BJ (cell line): Measurements from ENCODE around the gene MKX. TPM values are rescaled to one million over a fixed set of nuclear protein-coding genes. Genes with fewer than 3 reads are reported as not detected.

Source experiments
- CTCF ChIA-PET: fragments of 350-600 bp; formaldehyde crosslinking; extraction: SDS; loops from one replicate; lab custom pipeline; 2021; ENCODE audit warnings: antibody characterized with exemption, inconsistent platforms; lab: Yijun Ruan, JAX
- POLR2A ChIA-PET: fragments of 300-600 bp; sonication (Branson Sonifier 250); formaldehyde crosslinking; extraction: SDS; loops from one replicate; lab custom pipeline; 2021; ENCODE audit warnings: antibody characterized with exemption; lab: Charles Lee
- DNase-seq: peaks from one replicate; pipeline ENCODE4 v3.0.0-alpha.2; 2011; ENCODE audit warnings: low read depth
- H3K27me3 ChIP-seq: 2 replicates; pipeline ENCODE4 v1.6.0; 2011; ENCODE audit warnings: low read length; ENCODE audit not compliant: control insufficient read depth, insufficient read depth
- H3K36me3 ChIP-seq: 2 replicates; pipeline ENCODE4 v1.5.1; 2011; ENCODE audit warnings: low read length; ENCODE audit not compliant: control insufficient read depth, insufficient read depth
- H3K4me3 ChIP-seq: 2 replicates; pipeline ENCODE4 v1.5.1; 2011; ENCODE audit warnings: low read depth, mild to moderate bottlenecking, control low read depth, low read length
- polyA plus RNA-seq: library from polyadenylated mRNA; depleted of rRNA; stranded (reverse); fragments of >200 nt; gene quantifications from 2 replicates; pipeline ENCODE4 v1.2.3, GENCODE V29; 2011
- TF ChIP-seq, protein P1 (sequence below): IDR thresholded peaks from 2 replicates; pipeline ENCODE4 v1.5.1; 2011; ENCODE audit warnings: low read depth, mild to moderate bottlenecking, control low read depth, inconsistent platforms, low read length, moderate library complexity; ENCODE audit not compliant: insufficient read depth

Gene MKX
- polyA plus RNA-seq, 1 experiment, result 68.1 TPM

DNA sequence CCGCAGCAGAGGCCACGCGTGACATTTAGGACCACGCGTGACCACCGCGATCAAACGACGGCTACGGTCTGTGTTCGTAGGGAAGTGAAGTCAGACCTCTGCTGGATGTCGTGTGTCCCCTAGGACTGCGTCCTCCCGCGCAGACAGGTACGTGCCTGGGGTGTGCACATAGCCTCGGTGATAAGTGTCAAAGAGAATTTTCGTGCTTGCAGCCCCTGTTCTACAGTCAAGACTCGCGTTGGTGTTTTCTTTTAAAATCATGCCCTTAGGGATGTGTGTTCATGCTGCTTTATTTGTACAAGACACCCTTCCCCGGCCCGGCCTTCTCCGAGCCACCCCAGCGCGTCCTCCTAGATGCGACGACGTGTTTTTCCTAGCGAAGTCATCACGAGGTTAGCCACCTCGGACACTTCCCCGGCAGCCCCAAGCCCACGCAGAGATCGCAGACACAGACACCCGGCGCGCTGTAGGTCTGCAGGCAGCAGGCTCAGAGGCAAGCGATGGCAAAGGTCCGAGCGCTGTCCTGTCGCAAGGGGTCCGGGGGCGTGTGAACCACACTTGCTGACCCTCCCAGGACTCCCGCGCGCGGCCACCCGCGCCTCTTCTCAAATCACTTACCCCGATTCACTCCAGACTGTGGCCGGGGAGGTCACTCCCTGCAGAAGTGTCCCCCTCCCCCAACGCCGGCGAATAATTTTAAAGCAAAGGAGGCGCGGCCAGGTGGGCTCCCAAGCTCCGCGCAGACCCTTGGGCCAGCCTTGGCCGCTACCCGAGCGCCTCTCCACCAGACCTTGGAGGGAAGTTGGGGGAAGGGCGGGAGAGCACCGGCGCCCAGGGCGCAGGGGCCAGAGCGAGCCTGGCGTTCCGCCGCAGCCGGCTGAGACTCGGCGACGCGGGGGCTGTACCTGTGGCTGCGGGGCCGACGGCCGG lies 552 bp downstream of the MKX start:
- peak overlapping the region; percentile 91 for H3K4me3 ChIP-seq
- POLR2A ChIA-PET, result interaction anchor here (0.7 to 1.5 kb wide), 3 partner anchors 19 to 309 kb away, joined by 3 to 5 read pairs (median 3); no protein-coding TSS in a partner anchor
- DNase-seq, result no peak

GRCh38 chr10:27743877-27744801 lies 1.5 kb downstream of the MKX start:
- TF ChIP-seq, protein P1, sequence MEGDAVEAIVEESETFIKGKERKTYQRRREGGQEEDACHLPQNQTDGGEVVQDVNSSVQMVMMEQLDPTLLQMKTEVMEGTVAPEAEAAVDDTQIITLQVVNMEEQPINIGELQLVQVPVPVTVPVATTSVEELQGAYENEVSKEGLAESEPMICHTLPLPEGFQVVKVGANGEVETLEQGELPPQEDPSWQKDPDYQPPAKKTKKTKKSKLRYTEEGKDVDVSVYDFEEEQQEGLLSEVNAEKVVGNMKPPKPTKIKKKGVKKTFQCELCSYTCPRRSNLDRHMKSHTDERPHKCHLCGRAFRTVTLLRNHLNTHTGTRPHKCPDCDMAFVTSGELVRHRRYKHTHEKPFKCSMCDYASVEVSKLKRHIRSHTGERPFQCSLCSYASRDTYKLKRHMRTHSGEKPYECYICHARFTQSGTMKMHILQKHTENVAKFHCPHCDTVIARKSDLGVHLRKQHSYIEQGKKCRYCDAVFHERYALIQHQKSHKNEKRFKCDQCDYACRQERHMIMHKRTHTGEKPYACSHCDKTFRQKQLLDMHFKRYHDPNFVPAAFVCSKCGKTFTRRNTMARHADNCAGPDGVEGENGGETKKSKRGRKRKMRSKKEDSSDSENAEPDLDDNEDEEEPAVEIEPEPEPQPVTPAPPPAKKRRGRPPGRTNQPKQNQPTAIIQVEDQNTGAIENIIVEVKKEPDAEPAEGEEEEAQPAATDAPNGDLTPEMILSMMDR, result no peak
- Histone ChIP-seq H3K27me3 (no peaks in the 10 kb centered on the region), H3K36me3 (peaks cover 22% of the 10 kb centered on the region), H3K4me3 (peak overlapping the region; percentile 91)
- CTCF ChIA-PET, result interaction anchor here (0.6 to 2.3 kb wide), 7 partner anchors 19 to 503 kb away, joined by 3 to 11 read pairs (median 4); no protein-coding TSS in a partner anchor
- POLR2A ChIA-PET, result interaction anchor here (0.7 to 1.5 kb wide), 3 partner anchors 21 to 495 kb away, joined by 3 to 5 read pairs (median 4); no protein-coding TSS in a partner anchor
- no peak for DNase-seq

More for the DNA sequence above, 552 bp downstream of the MKX start:
- H3K36me3 ChIP-seq, result peaks cover 22% of the 10 kb centered on the region
- TF ChIP-seq, protein P1, result no peak
- no peaks in the 10 kb centered on the region for H3K27me3 ChIP-seq
- CTCF ChIA-PET, result interaction anchor here (0.6 to 2.5 kb wide), 6 partner anchors 20 to 637 kb away, joined by 3 to 7 read pairs (median 4); no protein-coding TSS in a partner anchor

DNA sequence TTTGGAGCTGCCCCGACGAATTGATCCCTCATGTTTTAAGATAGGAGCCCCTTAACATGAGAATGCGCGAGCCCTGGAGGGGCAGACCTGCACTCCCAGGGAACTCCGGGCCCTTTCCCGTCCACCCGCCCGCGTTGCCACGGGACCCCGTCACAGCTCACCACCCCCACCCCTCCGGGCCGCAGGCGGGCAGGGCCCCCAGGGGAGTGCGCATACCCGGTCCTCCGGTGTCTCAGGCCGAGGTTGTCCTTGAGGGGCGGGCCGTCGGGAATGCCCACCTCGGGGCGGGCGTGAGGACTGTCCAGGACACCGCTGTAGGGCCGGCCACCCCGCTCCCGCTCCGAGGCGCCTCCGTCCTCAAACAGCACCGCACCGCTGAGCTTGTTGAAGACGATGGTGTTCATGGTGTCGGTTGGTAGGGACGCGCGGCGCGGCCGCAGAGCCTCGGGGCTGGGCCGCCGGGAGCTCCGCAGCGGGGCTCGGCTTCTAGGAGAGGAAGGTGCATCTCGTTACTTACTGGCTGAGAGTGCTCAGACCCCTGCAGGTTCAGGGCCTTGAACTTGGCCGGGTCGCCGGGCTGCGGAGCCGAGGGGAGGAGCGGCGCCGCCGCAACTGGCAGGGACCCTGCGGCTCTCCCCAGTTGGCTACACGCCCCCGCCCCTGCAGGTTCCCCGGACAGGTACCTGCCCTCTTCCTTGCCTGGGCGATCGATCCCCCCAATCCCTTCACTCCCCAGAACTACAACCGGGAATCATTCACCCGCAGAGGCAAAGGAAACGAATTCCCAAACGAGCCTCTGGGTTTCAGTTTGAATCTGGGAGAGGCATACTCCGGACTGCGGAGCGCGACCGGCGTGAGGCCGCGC lies 2.4 kb downstream of the MKX start:
- ChIA-PET CTCF (interaction anchor here (0.5 to 2.3 kb wide), 14 partner anchors 18 to 622 kb away, joined by 3 to 11 read pairs (median 4); no protein-coding TSS in a partner anchor), POLR2A (interaction anchor here (1.5 kb wide), 1 partner anchor 311 kb away, joined by 5 read pairs; no protein-coding TSS in a partner anchor)
- Histone ChIP-seq H3K4me3 (peak overlapping the region; percentile 91), H3K36me3 (peaks cover 22% of the 10 kb centered on the region), H3K27me3 (no peaks in the 10 kb centered on the region)
- TF ChIP-seq, protein P1, result no peak
- no peak for DNase-seq

GRCh38 chr10:27742195-27743011 lies 3.2 kb downstream of the MKX start:
- peak overlapping the region; percentile 91 for H3K4me3 ChIP-seq
- peak; percentile 61 for DNase-seq
- POLR2A ChIA-PET, result interaction anchor here (0.6 to 1.0 kb wide), 4 partner anchors 19 to 337 kb away, joined by 3 to 14 read pairs (median 4); no protein-coding TSS in a partner anchor
- no peaks in the 10 kb centered on the region for H3K27me3 ChIP-seq
- TF ChIP-seq, protein P1, result peak; percentile 56
- CTCF ChIA-PET, result interaction anchor here (0.5 to 2.3 kb wide), 24 partner anchors 10 to 623 kb away, joined by 3 to 11 read pairs (median 3); no protein-coding TSS in a partner anchor
- peaks cover 22% of the 10 kb centered on the region for H3K36me3 ChIP-seq
